ENCODE results near the gene ARMC8.

- TF ChIP-seq CTCF (IDR thresholded peaks at IDR 0.05) (no peak), POLR2AphosphoS5 (IDR thresholded peaks at IDR 0.05) (no peak)
These were observed 84.2 kb downstream of the ARMC8 start for GRCh38 chr3:138271189-138271794.
